Tibial nerve (tissue), 4 donors: ENCODE measurements around the gene FERMT3. TPM values are rescaled to one million over a fixed set of nuclear protein-coding genes. Genes with fewer than 3 reads are reported as not detected.

Source experiments
- DNase-seq, 2 donors: peaks; one replicate each; pipeline ENCODE4 v3.0.0-alpha.2; 2019; ENCODE audit warnings: low spot score in 2 of 2
- H3K27ac ChIP-seq, 4 donors: fragments of 200-600 bp; sonication (generic) in 3 of 4; one replicate each; pipeline ENCODE4 v1.5.1; 2017 to 2019; ENCODE audit warnings: mild to moderate bottlenecking in 1 of 4
- H3K27me3 ChIP-seq, 2 donors: fragments of 200-600 bp; sonication (generic) in 1 of 2; one replicate each; pipeline versions ENCODE4 v1.5.1 to v1.6.0; 2017 to 2019
- H3K36me3 ChIP-seq, 3 donors: fragments of 200-600 bp; sonication (generic); one replicate each; pipeline ENCODE4 v1.5.1; 2018 to 2019
- H3K4me1 ChIP-seq, 4 donors: fragments of 200-600 bp; sonication (generic) in 3 of 4; one replicate each; pipeline ENCODE4 v1.5.1; 2017 to 2019
- H3K4me3 ChIP-seq, 4 donors: fragments of 200-600 bp; sonication (generic) in 3 of 4; one replicate each; pipeline ENCODE4 v1.5.1; 2017 to 2019; ENCODE audit warnings: mild to moderate bottlenecking in 1 of 4, moderate library complexity in 1 of 4
- H3K9me3 ChIP-seq, 4 donors: fragments of 200-600 bp; sonication (generic) in 3 of 4; one replicate each; pipeline ENCODE4 v1.5.1; 2017 to 2019
- CTCF ChIP-seq, 5 experiments: fragments of 200-600 bp in 3 of 5; fragments of 450-650 bp in 2 of 5; sonication (generic) in 3 of 5; IDR thresholded peaks; one replicate each; pipeline ENCODE4 v1.5.1; 2016 to 2019; ENCODE audit warnings: antibody characterized with exemption in 5 of 5, mild to moderate bottlenecking in 3 of 5, moderate library complexity in 2 of 5
- EP300 ChIP-seq, 2 donors: sonication (generic); formaldehyde crosslinking; IDR thresholded peaks; one replicate each; pipeline ENCODE4 v1.6.1; 2017; ENCODE audit warnings: antibody characterized with exemption in 2 of 2, mild to moderate bottlenecking in 1 of 2
- POLR2A ChIP-seq, 2 donors: fragments of 450-650 bp; IDR thresholded peaks; one replicate each; pipeline ENCODE4 v1.6.1; 2017; ENCODE audit warnings: antibody characterized with exemption in 2 of 2, mild to moderate bottlenecking in 2 of 2, moderate library complexity in 2 of 2
- WGBS, 2 donors: methylation state at CpG; one replicate each; pipeline ENCODE4 v1.1.5; 2018; 5-methylcytosine and 5-hydroxymethylcytosine counted together
- total RNA-seq, 4 donors: library from RNA; depleted of rRNA; stranded (reverse); fragments of >200 nt; gene quantifications; one replicate each; pipeline ENCODE4 v1.1.0, GENCODE V29; 2016

Gene FERMT3
- total RNA-seq, 4 donors from 2014 or later = 17.2 to 83.1 (median 29.6) TPM

- DNase-seq = no peak
- Histone ChIP-seq H3K36me3 (peaks cover 0 to 12% (median 0%) of the 10 kb centered on the region in 3 donors), H3K27ac (peak overlapping the region in 3 of 4 donors; percentile 75 to 89 (median 77)), H3K27me3 (no peaks in the 10 kb centered on the region), H3K4me1 (peaks cover 0 to 72% (median 31%) of the 10 kb centered on the region in 4 donors), H3K9me3 (no peaks in the 10 kb centered on the region), H3K4me3 (peak overlapping the region; percentile 45 to 96 (median 63))
- 16 to 33% methylated on average over 9 of the region's 13 CpGs for WGBS, 2 donors
- no peak for TF ChIP-seq POLR2A (IDR thresholded peaks at IDR 0.05)
- TF ChIP-seq CTCF (IDR thresholded peaks at IDR 0.05) = no peak
- TF ChIP-seq EP300 (IDR thresholded peaks at IDR 0.05) = no peak
Measured at GRCh38 chr11:64250415-64251015, 44.0 kb downstream of the FERMT3 start.

DNA sequence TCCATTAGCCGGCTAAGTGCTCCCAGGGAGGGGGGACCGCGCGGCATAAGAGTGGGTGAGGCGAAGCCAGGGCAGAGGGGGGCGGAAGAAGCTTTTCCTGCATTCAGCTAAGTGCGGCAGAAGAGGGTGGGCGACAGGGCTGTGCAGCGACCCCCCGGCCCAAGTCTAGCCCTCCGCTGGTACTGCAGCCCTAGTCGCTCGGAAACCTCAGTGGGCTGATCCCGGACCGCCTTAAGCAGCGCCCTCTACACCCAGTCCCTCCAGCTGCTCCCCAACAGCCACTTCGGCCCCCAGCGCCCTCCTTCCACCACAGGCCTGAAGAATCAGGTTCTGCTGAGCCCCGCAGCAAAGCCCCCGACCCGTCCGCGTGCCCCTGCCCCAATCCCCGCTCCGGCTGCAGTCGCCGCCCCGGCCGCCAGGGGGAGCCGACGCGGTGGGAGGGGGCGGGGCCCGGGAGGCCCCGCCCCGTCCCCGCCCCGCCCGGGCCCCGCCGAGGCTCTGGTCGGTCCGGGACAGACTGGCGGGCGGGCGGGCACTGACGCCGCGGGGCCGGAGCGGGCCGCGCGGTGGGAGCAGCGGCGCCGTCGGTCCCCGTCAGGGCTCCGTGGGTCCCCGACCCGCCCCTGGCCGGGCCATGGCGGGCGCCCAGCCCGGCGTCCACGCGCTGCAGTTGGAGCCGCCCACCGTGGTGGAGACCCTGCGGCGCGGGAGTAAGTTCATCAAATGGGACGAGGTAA is 44.7 kb downstream of the FERMT3 start, which contains the start of gene PLCB3:
Gene PLCB3 (plus strand): TSS at position 515 of the 737 bp plus-strand sequence. CDS start 120 bp downstream, at position 635.
- no peak for DNase-seq
- H3K9me3 ChIP-seq = no peaks in the 10 kb centered on the region
- TF ChIP-seq CTCF (IDR thresholded peaks at IDR 0.05) (peak; percentile 88 to 100 (median 96)), POLR2A (IDR thresholded peaks at IDR 0.05) (peak; percentile 76 to 85), EP300 (IDR thresholded peaks at IDR 0.05) (no peak)
- H3K36me3 ChIP-seq = peaks cover 0 to 18% (median 0%) of the 10 kb centered on the region in 3 donors
- peak within 1 kb of the TSS; percentile 57 to 96 (median 70) for H3K4me3 ChIP-seq
- H3K27ac ChIP-seq = peak within 1 kb of the TSS; percentile 60 to 89 (median 76)
- H3K27me3 ChIP-seq = no peaks in the 10 kb centered on the region
- peaks cover 0 to 65% (median 26%) of the 10 kb centered on the region in 4 donors for H3K4me1 ChIP-seq
- 1 to 2% methylated on average over 13 to 17 of the region's 75 CpGs for WGBS, 2 donors

- Histone ChIP-seq H3K27me3 (no peaks in the 10 kb centered on the region), H3K4me3 (peak overlapping the region; percentile 57 to 96 (median 70)), H3K27ac (peak overlapping the region; percentile 60 to 89 (median 74)), H3K36me3 (peaks cover 0 to 23% (median 0%) of the 10 kb centered on the region in 3 donors), H3K4me1 (peaks cover 0 to 64% (median 26%) of the 10 kb centered on the region in 4 donors), H3K9me3 (no peaks in the 10 kb centered on the region)
- DNase-seq = no peak
- WGBS, 2 donors = 0% methylated on average over 18 of the region's 18 CpGs
- TF ChIP-seq POLR2A (IDR thresholded peaks at IDR 0.05) (no peak), EP300 (IDR thresholded peaks at IDR 0.05) (no peak), CTCF (IDR thresholded peaks at IDR 0.05) (no peak)
Measured at GRCh38 chr11:64251753-64252002, 45.2 kb downstream of the FERMT3 start.

GRCh38 chr11:64252003-64252872 is 45.7 kb downstream of the FERMT3 start:
- DNase-seq = no peak
- H3K4me1 ChIP-seq = peaks cover 0 to 61% (median 23%) of the 10 kb centered on the region in 4 donors
- peaks cover 0 to 29% (median 0%) of the 10 kb centered on the region in 3 donors for H3K36me3 ChIP-seq
- WGBS, 2 donors = 3 to 9% methylated on average over 23 of the region's 23 CpGs
- TF ChIP-seq CTCF (IDR thresholded peaks at IDR 0.05) (peak; percentile 14 to 42 (median 23)), POLR2A (IDR thresholded peaks at IDR 0.05) (no peak)
- no peaks in the 10 kb centered on the region for H3K9me3 ChIP-seq
- no peaks in the 10 kb centered on the region for H3K27me3 ChIP-seq
- H3K27ac ChIP-seq = peak overlapping the region; percentile 60 to 89 (median 74)
- peak overlapping the region; percentile 57 to 96 (median 70) for H3K4me3 ChIP-seq
